NCI-H1417 treated with DMSO at 0.1 percent for 48 hours (cell line): ENCODE data around the gene KRTAP19-8.

Experiments
- DNase-seq: peaks from one replicate; lab custom pipeline; 2025; lab: John Stamatoyannopoulos, UW

KRTAP19-8 gene

GRCh38 chr21:31038376-31038775, at the start of gene KRTAP19-8:
Gene KRTAP19-8, minus strand, starts transcription at chr21:31038476. Its CDS starts 33 bp downstream, at chr21:31038443.
- DNase-seq: no peak

- no peak for DNase-seq
These were observed 49.6 kb upstream of the KRTAP19-8 start for GRCh38 chr21:31087639-31088473.

- no peak for DNase-seq
These were observed 46.4 kb upstream of the KRTAP19-8 start for GRCh38 chr21:31084689-31085088.

GRCh38 chr21:31078796-31079195, 40.5 kb upstream of the KRTAP19-8 start:
- DNase-seq: no peak

- no peak for DNase-seq
These were observed 39.9 kb upstream of the KRTAP19-8 start for GRCh38 chr21:31078216-31078615.

- no peak for DNase-seq
These were observed 37.6 kb upstream of the KRTAP19-8 start for GRCh38 chr21:31075848-31076247.

GRCh38 chr21:31072533-31072932, 34.3 kb upstream of the KRTAP19-8 start:
- no peak for DNase-seq

- DNase-seq: no peak
These were observed 26.5 kb upstream of the KRTAP19-8 start for GRCh38 chr21:31064803-31065202.

- DNase-seq: no peak
These were observed 14.3 kb upstream of the KRTAP19-8 start for GRCh38 chr21:31052489-31053142.

GRCh38 chr21:31050577-31051157, 12.4 kb upstream of the KRTAP19-8 start:
- no peak for DNase-seq

- DNase-seq: no peak
These were observed 7.6 kb upstream of the KRTAP19-8 start for GRCh38 chr21:31045841-31046240.

- no peak for DNase-seq
These were observed 5.2 kb upstream of the KRTAP19-8 start for GRCh38 chr21:31043471-31043870.

GRCh38 chr21:31042080-31042464, 3.8 kb upstream of the KRTAP19-8 start:
- DNase-seq: no peak

- no peak for DNase-seq
These were observed 3.2 kb upstream of the KRTAP19-8 start for GRCh38 chr21:31041295-31042079.

- no peak for DNase-seq
These were observed 3.9 kb downstream of the KRTAP19-8 start for GRCh38 chr21:31034378-31034777.

- no peak for DNase-seq
These were observed 7.7 kb downstream of the KRTAP19-8 start for GRCh38 chr21:31030367-31031106.

- DNase-seq: no peak
These were observed 14.6 kb downstream of the KRTAP19-8 start for GRCh38 chr21:31023680-31024079.

GRCh38 chr21:31022306-31022705, 16.0 kb downstream of the KRTAP19-8 start:
- no peak for DNase-seq

- no peak for DNase-seq
These were observed 20.0 kb downstream of the KRTAP19-8 start for GRCh38 chr21:31018232-31018631.

- DNase-seq: no peak
These were observed 23.4 kb downstream of the KRTAP19-8 start for GRCh38 chr21:31014891-31015290.
